ENCODE measurements around the gene PRUNE2.

Gene PRUNE2

DNA sequence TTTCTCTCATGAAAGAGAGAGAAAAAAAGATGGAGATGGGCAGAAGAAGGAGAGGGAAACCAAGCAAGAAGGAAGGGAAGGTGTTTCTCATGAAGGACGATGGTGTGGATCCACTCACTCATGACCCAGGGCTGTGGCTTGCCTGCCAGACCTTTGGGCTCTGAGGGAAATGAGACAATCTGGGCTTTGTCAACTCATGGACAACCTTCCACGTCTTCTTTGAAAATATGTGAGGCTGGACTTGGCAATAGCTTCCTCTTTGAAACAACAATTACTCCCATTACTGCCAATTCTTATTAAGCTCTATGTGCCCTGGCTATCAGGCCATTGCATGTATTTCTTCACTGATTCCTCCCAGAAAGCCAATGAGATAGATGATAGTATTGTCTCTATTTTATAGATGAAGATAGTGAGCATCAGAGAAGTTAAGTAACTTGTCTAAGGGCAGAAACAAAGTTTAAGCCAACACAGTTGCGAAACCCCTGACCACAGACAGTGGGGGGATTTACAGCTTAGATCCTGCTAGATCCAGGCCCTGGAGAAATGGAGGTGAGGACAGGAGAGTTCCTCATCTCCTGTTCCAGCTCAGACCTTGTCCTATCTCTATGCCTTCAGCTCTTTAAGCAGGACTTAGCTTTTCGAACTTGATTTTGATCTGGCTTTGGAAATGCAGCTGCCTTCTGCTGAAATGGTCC, 314.5 kb downstream of the PRUNE2 start:
- no peak for DNase-seq

- no peak for DNase-seq
Measured at GRCh38 chr9:76588316-76588715, 317.6 kb downstream of the PRUNE2 start.

DNA sequence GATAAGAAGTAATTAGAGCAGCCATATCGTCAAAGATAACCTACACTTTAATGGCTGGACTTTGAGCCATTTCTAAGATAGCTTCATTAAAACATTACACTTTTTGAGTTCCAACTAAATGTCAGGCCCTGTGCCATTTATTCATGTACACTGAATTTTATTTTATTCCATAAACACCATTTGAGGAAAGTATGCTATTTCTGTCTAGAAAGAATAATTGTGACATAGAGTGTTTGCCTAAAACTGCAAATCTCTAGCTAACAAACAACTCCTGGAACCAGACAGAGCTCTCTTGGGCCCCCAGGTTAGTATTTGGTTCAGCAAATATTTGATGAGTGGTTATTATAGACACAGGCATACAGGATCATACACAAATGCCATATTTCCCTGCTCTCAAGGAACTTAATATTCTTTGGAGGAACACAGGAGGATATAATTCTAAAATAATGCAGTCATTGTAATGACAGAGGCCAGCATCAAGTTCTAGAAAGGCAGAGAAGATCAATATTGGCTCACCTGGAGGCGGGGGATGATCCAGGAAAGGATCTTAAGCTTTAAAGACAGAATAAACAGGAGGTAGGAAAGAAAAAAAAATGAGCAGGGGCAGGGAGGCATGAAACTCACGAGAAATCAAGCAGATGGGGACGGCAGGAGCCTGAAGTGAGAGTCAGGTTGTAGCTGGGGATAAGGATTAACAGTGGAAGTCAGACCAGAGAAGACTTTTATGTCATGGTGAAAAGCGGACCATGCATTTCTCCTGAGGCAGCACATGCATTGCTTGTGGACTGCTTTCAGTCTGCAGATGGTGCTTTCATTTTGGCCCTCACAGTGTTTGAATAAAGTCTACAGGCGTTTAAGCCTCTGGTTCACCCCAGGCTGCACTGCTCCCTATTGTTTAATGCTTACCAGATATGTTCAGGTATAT, 319.3 kb downstream of the PRUNE2 start:
- DNase-seq, result no peak

- DNase-seq, result no peak
Measured at GRCh38 chr9:76585487-76586389, 320.2 kb downstream of the PRUNE2 start.

DNA sequence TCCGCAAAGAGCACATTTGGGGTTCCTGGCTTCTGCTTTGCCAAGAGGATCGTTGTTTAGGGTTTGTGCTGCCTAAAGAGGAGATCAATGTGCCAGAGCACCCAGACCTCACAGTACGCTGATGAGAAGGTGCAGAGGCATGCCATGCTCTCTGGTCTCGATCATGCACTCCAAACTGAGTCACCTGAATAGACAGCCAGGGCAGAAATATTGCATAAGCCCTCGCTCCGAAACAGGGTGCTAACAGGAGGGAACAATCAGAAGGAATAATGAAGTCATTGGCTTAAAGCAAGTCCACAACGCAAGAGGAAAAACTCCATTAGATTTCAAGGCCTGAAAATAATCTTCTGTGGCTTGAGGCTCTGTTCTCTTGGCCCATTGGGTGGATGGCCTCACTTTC, 322.7 kb downstream of the PRUNE2 start:
- no peak for DNase-seq

DNA sequence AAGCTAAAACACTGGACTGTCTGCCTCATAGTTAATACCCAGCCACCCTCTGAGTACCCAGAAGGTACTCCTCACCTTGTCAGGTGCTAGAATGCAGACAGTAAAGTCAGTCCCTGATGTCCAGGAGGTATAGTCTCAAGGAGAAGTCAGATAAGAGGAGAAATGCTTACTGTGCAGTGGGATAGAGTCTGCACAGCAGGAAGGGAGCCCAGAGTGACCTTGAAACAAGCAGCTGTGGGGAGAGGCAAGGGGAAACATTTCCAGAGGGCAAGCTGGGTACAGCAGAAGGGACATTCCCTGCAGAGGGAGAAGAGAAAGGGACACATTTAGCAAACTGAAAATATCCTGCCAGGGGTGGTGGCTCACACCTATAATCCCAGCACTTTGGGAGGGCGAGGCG, 324.2 kb downstream of the PRUNE2 start:
- DNase-seq, result no peak

DNA sequence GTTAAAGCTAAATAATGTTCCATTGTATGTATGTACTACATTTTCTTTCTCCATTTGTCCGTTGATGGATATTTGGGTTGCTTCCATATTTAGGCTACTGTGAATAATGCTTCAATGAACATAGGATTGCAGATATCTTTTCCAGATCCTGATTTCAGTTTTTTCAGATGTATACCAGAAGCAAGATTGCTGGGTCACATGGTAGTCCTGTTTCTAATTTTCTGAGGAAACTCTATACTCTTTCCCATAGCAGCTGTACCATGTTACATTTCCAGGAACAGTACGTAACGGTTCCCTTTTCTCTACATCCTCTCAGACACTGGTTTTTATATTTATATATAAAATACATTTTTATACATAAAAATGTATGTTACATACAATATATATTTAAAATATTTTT, 325.1 kb downstream of the PRUNE2 start:
- DNase-seq, result no peak

DNA sequence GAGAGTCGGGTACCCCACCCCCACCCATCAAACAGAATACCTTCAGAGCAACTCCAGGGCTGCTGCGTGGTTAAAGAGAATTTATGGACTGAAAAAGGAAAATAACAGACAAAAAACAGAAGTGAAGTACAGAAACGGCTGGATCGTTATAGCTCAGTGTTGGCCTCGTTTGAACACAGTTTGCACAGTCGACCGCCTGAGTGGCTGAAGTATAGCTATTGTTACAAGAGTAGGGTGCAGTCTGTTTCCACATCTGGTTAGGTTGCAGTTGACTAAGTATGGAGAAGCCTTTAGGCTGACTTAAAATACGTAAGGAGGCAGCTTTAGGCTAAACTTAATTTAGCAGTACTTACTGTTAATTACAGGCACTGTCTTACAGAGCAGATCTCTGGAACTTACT, 325.7 kb downstream of the PRUNE2 start:
- DNase-seq, result peak; percentile 45 to 66

GRCh38 chr9:76576344-76576743, 329.6 kb downstream of the PRUNE2 start:
- peak; percentile 94 to 95 for DNase-seq

GRCh38 chr9:76575761-76576160, 330.2 kb downstream of the PRUNE2 start:
- no peak for DNase-seq

DNA sequence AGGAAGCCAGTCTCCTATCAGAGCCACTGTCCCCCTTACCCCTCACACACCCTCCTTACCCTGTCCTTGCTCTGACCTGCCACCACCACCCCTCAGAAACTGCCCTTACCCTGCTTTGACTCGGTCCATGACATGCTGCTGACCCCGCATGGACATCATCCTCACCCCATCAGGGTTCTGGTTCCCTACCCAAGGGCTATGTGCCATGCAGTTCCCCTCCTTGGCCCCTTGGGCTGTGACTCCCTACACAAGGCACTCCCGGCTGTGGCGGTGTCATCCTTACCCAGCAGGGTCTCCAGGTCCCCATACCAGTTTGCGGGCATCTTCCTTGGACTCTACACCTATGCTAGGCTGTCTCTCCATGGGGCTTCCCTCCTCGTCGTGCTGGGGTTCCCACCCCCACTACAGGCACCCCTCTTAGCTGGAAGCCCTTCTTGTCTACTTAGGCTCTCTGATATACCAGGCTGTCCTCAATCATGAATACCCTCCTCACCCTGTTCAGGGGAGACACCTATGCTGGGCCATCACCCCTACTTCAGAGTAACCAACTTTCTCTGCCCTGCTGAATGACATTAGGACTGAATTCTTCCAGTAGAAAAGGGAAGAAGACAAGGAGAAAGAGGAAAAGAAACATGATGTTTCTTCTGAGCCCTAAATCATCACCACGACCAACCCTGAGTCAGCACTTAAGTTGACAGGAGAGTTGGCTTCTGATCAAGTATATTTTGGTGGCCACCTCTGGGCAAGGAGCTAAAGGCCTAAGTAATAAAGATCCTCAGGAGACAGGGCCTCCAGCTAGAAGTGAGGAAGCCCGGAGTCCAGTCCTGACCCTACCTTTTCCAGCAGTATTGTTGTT, 331.8 kb downstream of the PRUNE2 start:
- no peak for DNase-seq

DNA sequence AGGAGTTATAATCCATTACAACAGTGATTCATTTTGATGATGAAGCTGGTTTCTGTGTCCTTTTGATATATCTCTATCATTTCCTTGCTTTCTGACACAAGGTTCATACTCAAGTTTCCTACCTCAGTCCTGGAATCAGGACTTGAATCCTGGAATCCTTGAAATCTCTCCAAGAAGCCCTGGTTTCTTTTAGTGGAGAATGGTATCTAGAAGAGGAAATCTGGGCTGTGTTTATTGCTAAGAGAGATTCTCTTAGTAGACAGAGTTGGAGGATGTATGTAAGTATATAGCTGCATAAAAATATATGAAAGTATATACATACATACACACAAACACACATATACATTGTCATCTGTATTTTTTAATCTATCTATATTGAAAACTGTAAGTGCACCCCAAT, 332.5 kb downstream of the PRUNE2 start:
- DNase-seq, result no peak

DNA sequence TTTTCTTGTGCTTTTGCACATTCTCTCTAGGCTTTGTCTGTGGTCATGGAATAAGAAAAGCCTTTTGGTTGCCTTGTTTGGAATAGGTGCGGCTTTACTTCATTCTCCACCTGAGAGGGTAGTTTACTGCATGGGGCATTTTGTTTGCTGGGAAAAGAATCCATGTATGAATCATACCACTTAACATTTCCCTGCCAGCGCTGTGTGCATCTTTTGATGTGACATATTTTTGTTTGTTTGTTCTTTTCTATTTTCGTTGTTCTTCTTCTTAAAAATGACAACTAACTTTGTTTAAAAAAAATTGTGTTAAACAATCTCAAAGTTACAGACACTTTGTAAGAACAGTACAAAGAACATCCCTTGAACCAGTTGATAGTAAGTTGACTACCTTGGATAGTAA, 333.8 kb downstream of the PRUNE2 start:
- no peak for DNase-seq

- no peak for DNase-seq
Measured at GRCh38 chr9:76571743-76572146, 334.2 kb downstream of the PRUNE2 start.

DNA sequence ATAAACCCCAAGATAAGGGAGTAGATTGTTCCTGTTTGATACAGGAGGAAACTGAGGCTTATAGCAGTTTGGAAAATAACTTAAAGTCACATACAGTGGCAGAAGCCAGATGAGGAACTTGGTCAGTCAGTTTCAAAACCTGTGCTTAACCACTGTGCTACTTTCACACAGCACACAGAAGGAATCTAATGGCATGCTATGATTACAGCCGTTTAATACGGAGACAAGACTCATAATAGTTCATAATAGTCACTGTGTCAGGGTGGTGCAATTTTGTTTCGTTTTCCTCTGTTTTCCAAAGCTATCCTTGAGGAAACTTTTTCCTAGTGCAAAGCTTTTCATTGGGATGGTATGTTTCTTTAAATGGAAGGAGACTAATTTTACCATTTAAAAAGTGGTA, 334.6 kb downstream of the PRUNE2 start:
- peak; percentile 29 to 48 for DNase-seq

- peak in 1 of 2 experiments; percentile 22 for DNase-seq
Measured at GRCh38 chr9:76570826-76571225, 335.1 kb downstream of the PRUNE2 start.

DNA sequence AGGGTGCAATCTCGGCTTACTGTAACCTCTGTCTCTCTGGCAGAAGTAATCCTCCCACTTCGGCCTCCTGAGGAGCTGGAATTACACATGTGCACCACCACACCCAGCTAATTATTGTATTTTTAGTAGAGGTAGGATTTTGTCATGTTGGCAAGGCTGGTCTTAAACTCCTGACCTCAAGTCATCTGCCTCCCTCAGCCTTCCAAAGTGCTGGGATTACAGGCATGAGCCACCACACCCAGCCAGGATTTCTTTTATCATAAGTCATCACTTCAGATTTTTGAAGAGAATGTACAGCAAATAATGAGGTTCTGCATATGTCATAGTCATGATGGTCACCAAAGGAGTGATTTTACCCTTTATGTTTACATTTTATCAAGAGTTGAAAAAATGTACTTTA, 338.8 kb downstream of the PRUNE2 start:
- no peak for DNase-seq

DNA sequence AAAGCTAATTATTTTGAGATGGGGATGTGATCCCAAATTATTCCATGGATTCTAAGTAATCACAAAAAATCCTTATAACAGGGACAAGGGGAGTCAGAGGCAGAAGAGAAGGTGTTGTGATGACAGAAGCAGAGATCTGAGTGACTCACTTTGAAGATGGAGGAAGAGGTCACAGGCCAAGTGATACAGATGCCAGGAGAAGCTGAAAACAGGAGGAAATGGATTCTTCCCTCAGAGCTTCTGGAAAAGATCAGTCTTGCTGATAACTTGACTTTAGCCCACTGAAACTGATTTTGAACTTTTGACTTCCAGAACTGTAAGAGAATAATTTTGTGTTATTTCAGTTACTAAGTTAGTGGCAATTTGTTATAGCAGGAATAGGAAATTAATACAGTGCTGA, 341.6 kb downstream of the PRUNE2 start:
- no peak for DNase-seq

DNA sequence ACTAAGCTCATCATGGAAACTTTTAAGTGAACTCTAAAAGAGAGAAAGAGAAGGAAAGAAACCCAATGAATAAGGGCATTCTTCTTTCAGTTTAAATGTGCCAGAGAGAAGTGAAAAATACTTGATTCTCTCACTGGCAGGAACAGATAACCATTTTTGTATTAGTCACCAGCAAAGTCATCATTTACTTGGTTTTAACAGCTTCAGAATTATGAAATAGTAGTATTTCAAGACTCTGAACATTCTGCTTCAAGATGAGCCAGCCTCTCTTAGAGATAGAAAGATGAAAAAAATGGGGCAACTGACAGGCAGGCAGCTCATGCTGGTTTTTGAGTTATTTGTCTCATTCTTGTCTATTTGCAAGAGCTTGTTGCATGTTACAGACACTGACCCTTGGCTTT, 343.4 kb downstream of the PRUNE2 start:
- no peak for DNase-seq

GRCh38 chr9:76561900-76562299, 344.0 kb downstream of the PRUNE2 start:
- no peak for DNase-seq
